Esophagus squamous epithelium (tissue), 5 donors: ENCODE measurements around the gene DSCAML1. TPM values are rescaled to one million over a fixed set of nuclear protein-coding genes. Genes with fewer than 3 reads are reported as not detected.

Source experiments
- DNase-seq: peaks from one replicate; lab custom pipeline; 2025; lab: John Stamatoyannopoulos, UW
- H3K27ac ChIP-seq, 4 donors: fragments of 200-600 bp; sonication (generic); one replicate each; pipeline ENCODE4 v1.5.1; 2016 to 2019; ENCODE audit warnings: mild to moderate bottlenecking in 1 of 4
- H3K27me3 ChIP-seq, 4 donors: fragments of 200-600 bp; sonication (generic); 1 replicate in 3 of 4; 2 replicates in 1 of 4; pipeline versions ENCODE4 v1.5.1 to v1.6.0; 2017 to 2021; ENCODE audit warnings: antibody characterized with exemption in 1 of 4
- H3K36me3 ChIP-seq, 3 donors: fragments of 200-600 bp; sonication (generic); one replicate each; pipeline ENCODE4 v1.5.1; 2016 to 2019
- H3K4me1 ChIP-seq, 3 donors: fragments of 200-600 bp; sonication (generic); one replicate each; pipeline ENCODE4 v1.5.1; 2017 to 2019
- H3K4me3 ChIP-seq, 4 donors: fragments of 200-600 bp; sonication (generic); 1 replicate in 3 of 4; 2 replicates in 1 of 4; pipeline ENCODE4 v1.5.1; 2016 to 2019; ENCODE audit warnings: mild to moderate bottlenecking in 2 of 4, moderate library complexity in 1 of 4
- H3K9me3 ChIP-seq, 3 donors: fragments of 200-600 bp; sonication (generic); one replicate each; pipeline ENCODE4 v1.5.1; 2016 to 2019
- CTCF ChIP-seq, 6 experiments: fragments of 450-650 bp in 4 of 6; fragments of 200-600 bp in 2 of 6; sonication (generic) in 2 of 6; IDR thresholded peaks; one replicate each; pipeline ENCODE4 v1.5.1; 2016 to 2019; ENCODE audit warnings: antibody characterized with exemption in 6 of 6, mild to moderate bottlenecking in 4 of 6, moderate library complexity in 4 of 6
- POLR2A ChIP-seq, 4 donors: fragments of 450-650 bp; IDR thresholded peaks; one replicate each; pipeline ENCODE4 v1.6.1; 2017; ENCODE audit warnings: antibody characterized with exemption in 4 of 4, mild to moderate bottlenecking in 4 of 4, moderate library complexity in 3 of 4
- WGBS, 2 donors: methylation state at CpG; one replicate each; pipeline ENCODE4 v1.1.5; 2018; 5-methylcytosine and 5-hydroxymethylcytosine counted together
- intact Hi-C: fragments of 100-400 bp; cut with DNase I; formaldehyde crosslinking; loops from one replicate; pipeline ENCODE4 v1.15.0; 2022
- total RNA-seq, 4 donors: library from RNA; depleted of rRNA; stranded (reverse); fragments of >200 nt; gene quantifications; one replicate each; pipeline ENCODE4 v1.1.0, GENCODE V29; 2016
- donor health status: DM: yes; HTN: yes; CAD: no.

DSCAML1 gene
- under 1 TPM in 2 of 4 donors, not detected in 2; 0.04 to 0.19 TPM for total RNA-seq

GRCh38 chr11:117796872-117797529 is at the start of gene DSCAML1:
TSS of gene DSCAML1 (minus strand) at chr11:117797216. CDS start at chr11:117797079, 137 bp downstream.
- Histone ChIP-seq H3K36me3 (no peaks in the 10 kb centered on the region), H3K9me3 (no peaks in the 10 kb centered on the region), H3K27me3 (peaks cover 9 to 79% (median 19%) of the 10 kb centered on the region in 4 donors), H3K27ac (no peak within 1 kb of the TSS), H3K4me3 (peak within 1 kb of the TSS; percentile 16 to 64 (median 39)), H3K4me1 (peaks cover 11 to 26% (median 20%) of the 10 kb centered on the region in 3 donors)
- WGBS, 2 donors = no CpG with 5 or more reads among the region's 66 CpGs
- TF ChIP-seq CTCF (IDR thresholded peaks at IDR 0.05) (no peak), POLR2A (IDR thresholded peaks at IDR 0.05) (no peak)
- DNase-seq = no peak
- intact Hi-C loops = no loop called here

GRCh38 chr11:117843666-117844484 is 46.9 kb upstream of the DSCAML1 start:
- Histone ChIP-seq H3K9me3 (no peaks in the 10 kb centered on the region), H3K36me3 (no peaks in the 10 kb centered on the region), H3K27me3 (peaks cover 0 to 14% (median 0%) of the 10 kb centered on the region in 4 donors), H3K4me1 (peaks cover 0 to 6% (median 0%) of the 10 kb centered on the region in 3 donors), H3K27ac (no peak overlapping the region), H3K4me3 (no peak overlapping the region)
- TF ChIP-seq POLR2A (IDR thresholded peaks at IDR 0.05) (no peak), CTCF (IDR thresholded peaks at IDR 0.05) (peak; percentile 96 to 100 (median 98))
- 1 to 4% methylated on average over 7 of the region's 9 CpGs for WGBS, 2 donors
- intact Hi-C loops = loop anchor here (2.0 to 5.0 kb wide), 2 partner anchors 103 to 208 kb away; no protein-coding TSS in a partner anchor
- DNase-seq = no peak

- intact Hi-C loops = loop anchor here (2.0 to 5.0 kb wide), 2 partner anchors 104 to 210 kb away; no protein-coding TSS in a partner anchor
- Histone ChIP-seq H3K4me3 (no peak overlapping the region), H3K36me3 (no peaks in the 10 kb centered on the region), H3K4me1 (peaks cover 0 to 6% (median 0%) of the 10 kb centered on the region in 3 donors), H3K27me3 (peaks cover 0 to 26% (median 0%) of the 10 kb centered on the region in 4 donors), H3K27ac (peak overlapping the region in 1 of 4 donors; percentile 39), H3K9me3 (no peaks in the 10 kb centered on the region)
- TF ChIP-seq POLR2A (IDR thresholded peaks at IDR 0.05) (no peak), CTCF (IDR thresholded peaks at IDR 0.05) (no peak)
- 56 to 88% methylated on average over 6 to 7 of the region's 16 CpGs for WGBS, 2 donors
- DNase-seq = no peak
Observed at GRCh38 chr11:117842131-117842941, 45.3 kb upstream of the DSCAML1 start.

- Histone ChIP-seq H3K27ac (peak overlapping the region in 1 of 4 donors; percentile 40), H3K36me3 (no peaks in the 10 kb centered on the region)
- TF ChIP-seq CTCF (IDR thresholded peaks at IDR 0.05) = no peak
- TF ChIP-seq POLR2A (IDR thresholded peaks at IDR 0.05) = no peak
Observed at GRCh38 chr11:117841551-117842031, 44.6 kb upstream of the DSCAML1 start.

More at GRCh38 chr11:117841551-117842031, 44.6 kb upstream of the DSCAML1 start:
- DNase-seq = no peak
- WGBS, 2 donors = 82 to 85% methylated on average over 4 to 6 of the region's 7 CpGs
- H3K4me3 ChIP-seq = no peak overlapping the region
- H3K27me3 ChIP-seq = peaks cover 0 to 33% (median 0%) of the 10 kb centered on the region in 4 donors
- intact Hi-C loops = loop anchor here (2.0 to 5.0 kb wide), 2 partner anchors 105 to 211 kb away; no protein-coding TSS in a partner anchor
- H3K9me3 ChIP-seq = no peaks in the 10 kb centered on the region
- peaks cover 0 to 6% (median 0%) of the 10 kb centered on the region in 3 donors for H3K4me1 ChIP-seq
